Breast epithelium (tissue), 4 donors: ENCODE data around the gene PRRC2C. TPM values are rescaled to one million over a fixed set of nuclear protein-coding genes. Genes with fewer than 3 reads are reported as not detected.
"Not testable (repeated sequence)": the region's sequence is repeated elsewhere in the genome, so short reads cannot be mapped to it uniquely, and the experiment has no call there.

Experiments used
- DNase-seq, 2 donors: peaks; one replicate each; pipeline ENCODE4 v3.0.0-alpha.2; 2019; ENCODE audit warnings: low spot score in 2 of 2
- H3K27ac ChIP-seq, 2 donors: fragments of 200-600 bp; sonication (generic) in 1 of 2; one replicate each; pipeline ENCODE4 v1.5.1; 2016 to 2019; ENCODE audit warnings: mild to moderate bottlenecking in 1 of 2
- H3K27me3 ChIP-seq, 2 donors: fragments of 200-600 bp; sonication (generic) in 1 of 2; one replicate each; pipeline versions ENCODE4 v1.5.1 to v1.6.0; 2017 to 2019; ENCODE audit warnings: control low read depth in 1 of 2, mild to moderate bottlenecking in 1 of 2
- H3K36me3 ChIP-seq: fragments of 200-600 bp; one replicate; pipeline ENCODE4 v1.5.1; 2019
- H3K4me1 ChIP-seq, 2 donors: fragments of 200-600 bp; sonication (generic); one replicate each; pipeline ENCODE4 v1.5.1; 2016 to 2019; ENCODE audit warnings: control low read depth in 1 of 2
- H3K4me3 ChIP-seq, 3 donors: fragments of 200-600 bp; sonication (generic); 1 replicate in 2 of 3; 2 replicates in 1 of 3; pipeline ENCODE4 v1.5.1; 2016 to 2019; ENCODE audit warnings: mild to moderate bottlenecking in 3 of 3, moderate library complexity in 2 of 3
- H3K9me3 ChIP-seq, 2 donors: fragments of 200-600 bp; sonication (generic) in 1 of 2; one replicate each; pipeline ENCODE4 v1.5.1; 2016 to 2019; ENCODE audit warnings: control low read depth in 1 of 2
- CTCF ChIP-seq, 3 donors: fragments of 450-650 bp; IDR thresholded peaks; one replicate each; pipeline ENCODE4 v1.5.1; 2016 to 2017; ENCODE audit warnings: antibody characterized with exemption in 3 of 3, mild to moderate bottlenecking in 3 of 3, moderate library complexity in 3 of 3
- POLR2A ChIP-seq: fragments of 450-650 bp; IDR thresholded peaks from one replicate; pipeline ENCODE4 v1.6.1; 2016; ENCODE audit warnings: antibody characterized with exemption, mild to moderate bottlenecking, moderate library complexity
- POLR2AphosphoS5 ChIP-seq, 3 donors: sonication (generic); formaldehyde crosslinking; IDR thresholded peaks; one replicate each; pipeline ENCODE4 v1.6.1; 2017; ENCODE audit warnings: antibody characterized with exemption in 3 of 3
- intact Hi-C: fragments of 100-400 bp; cut with DNase I; formaldehyde crosslinking; loops from one replicate; pipeline ENCODE4 v1.15.1; 2023; ENCODE audit warnings: low total_unique reads
- total RNA-seq, 3 donors: library from RNA; depleted of rRNA; stranded (reverse); fragments of >200 nt; gene quantifications; one replicate each; pipeline ENCODE4 v1.1.0, GENCODE V29; 2016

Gene PRRC2C
- total RNA-seq, 3 donors from 2014 or later = 91.1 to 126 (median 96.0) TPM

DNA sequence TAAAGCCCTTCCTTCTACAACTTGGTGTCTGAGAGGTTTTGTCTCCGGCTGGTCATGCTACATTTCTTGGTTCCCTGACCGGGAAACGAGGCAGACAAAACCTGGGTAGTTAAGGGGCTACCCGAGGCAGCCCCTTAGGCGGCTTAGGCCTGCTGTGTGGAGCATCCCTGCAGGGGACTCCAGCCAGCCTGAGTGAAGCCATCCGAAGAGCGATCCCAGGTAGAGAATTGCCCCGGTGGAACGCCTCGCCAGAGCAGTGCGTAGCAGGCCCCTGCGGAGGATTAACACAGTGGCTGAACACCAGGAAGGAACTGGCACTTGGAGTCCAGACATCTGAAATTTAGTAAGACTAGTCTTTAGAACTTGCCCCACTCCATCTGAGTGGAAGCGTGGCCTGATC is 115.5 kb downstream of the PRRC2C start:
- no peak overlapping the region for H3K27ac ChIP-seq
- no peaks in the 10 kb centered on the region for H3K27me3 ChIP-seq
- H3K4me3 ChIP-seq = no peak overlapping the region
- intact Hi-C loops = no loop called here
- H3K9me3 ChIP-seq = no peaks in the 10 kb centered on the region
- no peak for DNase-seq
- TF ChIP-seq POLR2AphosphoS5 (IDR thresholded peaks at IDR 0.05) (no peak), POLR2A (no peak)
- no peaks in the 10 kb centered on the region for H3K36me3 ChIP-seq
- H3K4me1 ChIP-seq = no peaks in the 10 kb centered on the region

GRCh38 chr1:171603042-171603441 is 117.7 kb downstream of the PRRC2C start:
- H3K27ac ChIP-seq, intact Hi-C loops, H3K9me3 ChIP-seq, DNase-seq, H3K4me3 ChIP-seq, H3K36me3 ChIP-seq, H3K4me1 ChIP-seq, H3K27me3 ChIP-seq: not testable (repeated sequence)

DNA sequence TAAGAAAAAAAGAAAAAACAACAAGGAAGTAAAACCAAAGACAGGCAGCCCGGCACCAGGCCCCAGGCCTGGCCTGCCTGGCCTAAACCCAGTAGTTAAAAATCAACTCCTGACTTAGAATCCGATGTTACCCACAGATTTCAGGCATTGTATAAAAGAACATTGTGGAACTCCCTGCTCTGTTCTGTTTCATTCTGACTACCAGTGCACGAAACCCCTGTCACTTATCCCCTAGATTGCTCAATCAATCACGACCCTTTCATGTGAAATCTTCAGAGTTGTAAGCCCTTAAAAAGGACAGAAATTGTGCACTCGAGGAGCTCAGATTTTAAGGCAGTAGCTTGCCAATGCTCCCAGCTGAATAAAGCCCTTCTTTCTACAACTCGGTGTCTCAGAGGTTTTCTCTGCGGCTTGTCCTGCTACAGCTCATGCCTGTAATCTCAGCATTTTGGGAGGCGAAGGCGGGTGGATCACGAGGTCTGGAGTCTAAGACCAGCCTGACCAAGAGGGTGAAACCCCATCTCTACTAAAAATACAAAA is 121.1 kb downstream of the PRRC2C start:
- Histone ChIP-seq H3K27me3 (no peaks in the 10 kb centered on the region), H3K27ac (no peak overlapping the region), H3K4me3 (no peak overlapping the region), H3K4me1 (no peaks in the 10 kb centered on the region), H3K9me3 (no peaks in the 10 kb centered on the region), H3K36me3 (no peaks in the 10 kb centered on the region)
- DNase-seq = no peak
- intact Hi-C loops = no loop called here
- TF ChIP-seq CTCF (IDR thresholded peaks at IDR 0.05) (no peak), POLR2A (no peak), POLR2AphosphoS5 (IDR thresholded peaks at IDR 0.05) (no peak)

GRCh38 chr1:171610385-171610784 is 125.1 kb downstream of the PRRC2C start:
- Histone ChIP-seq H3K4me1 (no peaks in the 10 kb centered on the region), H3K4me3 (no peak overlapping the region), H3K27ac (no peak overlapping the region), H3K27me3 (no peaks in the 10 kb centered on the region), H3K36me3 (no peaks in the 10 kb centered on the region), H3K9me3 (no peaks in the 10 kb centered on the region)
- DNase-seq = no peak
- TF ChIP-seq POLR2AphosphoS5 (IDR thresholded peaks at IDR 0.05) = no peak
- no peak for TF ChIP-seq POLR2A
- no peak for TF ChIP-seq CTCF (IDR thresholded peaks at IDR 0.05)
- intact Hi-C loops = no loop called here

DNA sequence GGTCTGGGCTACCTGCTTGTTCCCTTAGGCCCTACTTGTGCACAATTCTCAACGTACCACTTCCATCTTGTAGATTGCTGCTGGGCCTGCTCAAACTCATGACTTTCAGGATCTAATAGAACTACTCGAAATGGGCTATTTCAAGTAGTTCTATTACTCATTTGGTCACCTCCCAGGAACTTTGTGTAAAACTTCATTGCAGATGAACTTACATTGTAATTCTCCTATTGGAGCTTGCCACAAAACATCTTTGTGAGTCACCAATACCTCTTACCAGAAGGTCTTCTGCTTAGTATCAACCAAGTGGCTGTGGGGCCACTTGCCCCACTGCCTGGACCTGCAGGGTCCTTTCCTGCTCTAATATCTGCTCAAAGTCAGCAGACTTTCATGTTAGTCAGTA is 126.0 kb downstream of the PRRC2C start:
- Histone ChIP-seq H3K4me3 (no peak overlapping the region), H3K36me3 (no peaks in the 10 kb centered on the region), H3K9me3 (no peaks in the 10 kb centered on the region), H3K27ac (no peak overlapping the region), H3K4me1 (no peaks in the 10 kb centered on the region), H3K27me3 (no peaks in the 10 kb centered on the region)
- DNase-seq = no peak
- intact Hi-C loops = no loop called here
- TF ChIP-seq CTCF (IDR thresholded peaks at IDR 0.05) = no peak
- no peak for TF ChIP-seq POLR2A
- no peak for TF ChIP-seq POLR2AphosphoS5 (IDR thresholded peaks at IDR 0.05)

GRCh38 chr1:171613282-171613681 is 128.0 kb downstream of the PRRC2C start:
- intact Hi-C loops = no loop called here
- no peak for DNase-seq
- H3K9me3 ChIP-seq = no peaks in the 10 kb centered on the region
- H3K36me3 ChIP-seq = no peaks in the 10 kb centered on the region
- no peak overlapping the region for H3K4me3 ChIP-seq
- TF ChIP-seq CTCF (IDR thresholded peaks at IDR 0.05) (no peak), POLR2AphosphoS5 (IDR thresholded peaks at IDR 0.05) (no peak), POLR2A (no peak)
- no peak overlapping the region for H3K27ac ChIP-seq
- H3K27me3 ChIP-seq = no peaks in the 10 kb centered on the region
- H3K4me1 ChIP-seq = no peaks in the 10 kb centered on the region

DNA sequence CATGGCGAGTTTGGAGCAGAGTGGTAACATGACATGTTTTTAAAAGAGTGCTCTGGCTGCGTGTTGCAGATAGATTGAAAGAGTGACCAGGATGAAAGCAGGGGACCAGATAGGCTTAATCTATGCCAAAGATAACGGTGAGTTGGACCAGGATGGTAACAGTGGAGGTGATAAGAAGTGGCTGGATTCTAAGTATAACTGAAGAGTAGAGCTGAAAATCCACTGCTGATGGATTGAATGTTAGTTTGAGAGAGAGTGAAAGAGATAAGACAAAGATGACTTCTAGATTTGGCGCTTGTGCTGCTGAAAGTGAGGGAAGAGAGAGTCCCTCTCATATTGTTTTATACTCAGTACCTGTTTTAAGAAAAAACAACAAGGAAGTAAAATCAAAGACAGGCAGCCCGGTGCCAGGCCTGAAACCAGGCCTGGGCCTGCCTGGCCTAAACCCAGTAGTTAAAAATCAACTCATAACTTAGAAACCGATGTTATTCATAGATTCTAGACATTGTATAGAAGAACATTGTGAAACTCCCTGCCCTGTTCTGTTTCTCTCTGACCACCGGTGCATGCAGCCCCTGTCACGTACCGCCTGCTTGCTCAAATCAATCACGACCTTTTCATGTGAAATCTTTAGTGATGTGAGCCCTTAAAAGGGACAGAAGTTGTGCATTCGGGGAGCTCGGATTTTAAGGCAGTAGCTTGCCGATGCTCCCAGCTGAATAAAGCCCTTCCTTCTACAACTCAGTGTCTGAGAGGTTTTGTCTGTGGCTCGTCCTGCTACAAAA is 130.0 kb downstream of the PRRC2C start:
- DNase-seq, H3K4me1 ChIP-seq, intact Hi-C loops, H3K36me3 ChIP-seq, H3K27ac ChIP-seq, H3K4me3 ChIP-seq, H3K9me3 ChIP-seq, H3K27me3 ChIP-seq: not testable (repeated sequence)
